GM12878 (cell line): ENCODE measurements around the gene LIMK1. TPM values are rescaled to one million over a fixed set of nuclear protein-coding genes. Genes with fewer than 3 reads are reported as not detected.

Source experiments
- ATAC-seq: fragments of 200-7000 bp; cut with Tn5 transposase; 3 replicates; pipeline ENCODE4 v1.9.1; 2020; ENCODE audit warnings: mild to moderate bottlenecking, moderate library complexity
- BruUV-seq: library from RNA; stranded (reverse); fragments of 400-500 nt; replicated peaks from 2 replicates; lab custom pipeline; 2021; lab: Mats Ljungman, UMichigan
- CTCF ChIA-PET: fragments of 300-600 bp; sonication (Branson Sonifier 250); formaldehyde crosslinking; extraction: SDS; loops from one replicate; lab custom pipeline; 2021; ENCODE audit warnings: inconsistent platforms; lab: Yijun Ruan, JAX
- POLR2A ChIA-PET: fragments of 350-600 bp; formaldehyde crosslinking; extraction: SDS; loops from one replicate; lab custom pipeline; 2021; ENCODE audit warnings: inconsistent platforms; lab: Charles Lee
- RAD21 ChIA-PET: fragments of 300-600 bp; sonication (Branson Sonifier 250); formaldehyde crosslinking; loops from one replicate; lab custom pipeline; 2023; ENCODE audit warnings: antibody characterized with exemption; ENCODE audit not compliant: unreplicated experiment; lab: Charles Lee
- SMC1A ChIA-PET: fragments of 300-600 bp; sonication (Branson Sonifier 250); formaldehyde crosslinking; loops from one replicate; lab custom pipeline; 2023; ENCODE audit not compliant: unreplicated experiment, uncharacterized antibody; lab: Charles Lee
- DNase-seq: peaks from one replicate; pipeline ENCODE4 v3.0.0-alpha.2; 2011; ENCODE audit warnings: low read depth, low spot score
- FAIRE-seq: peaks from 3 replicates; lab custom pipeline; 2011; peaks lifted over from hg19 to GRCh38; lab: Jason Lieb, UNC
- H2AFZ ChIP-seq: 2 replicates; pipeline ENCODE4 v1.6.0; 2011; ENCODE audit warnings: low read depth, low read length, control low read depth; ENCODE audit not compliant: control insufficient read depth
- H3K27ac ChIP-seq: 2 replicates; pipeline ENCODE4 v1.5.1; 2011; ENCODE audit warnings: control low read depth; ENCODE audit not compliant: control insufficient read depth, insufficient read depth
- H3K27me3 ChIP-seq, 2 experiments: replicated peaks in 1 of 2; 2 replicates each; pipeline versions ENCODE4 v1.6.0 to v1.6.1; 2011; ENCODE audit warnings: low read length in 1 of 2; ENCODE audit not compliant: control insufficient read depth in 2 of 2, insufficient read depth in 2 of 2
- H3K36me3 ChIP-seq, 2 experiments: 2 replicates each; pipeline ENCODE4 v1.5.1; 2011; ENCODE audit warnings: low read length in 1 of 2; ENCODE audit not compliant: control insufficient read depth in 2 of 2, insufficient read depth in 2 of 2
- H3K4me1 ChIP-seq: 2 replicates; pipeline ENCODE4 v1.6.1; 2011; ENCODE audit warnings: mild to moderate bottlenecking, low read length, moderate library complexity, mixed read lengths; ENCODE audit not compliant: control insufficient read depth, insufficient read depth
- H3K4me2 ChIP-seq: 2 replicates; pipeline ENCODE4 v1.6.0; 2011; ENCODE audit warnings: control low read depth; ENCODE audit not compliant: control insufficient read depth, insufficient read depth
- H3K4me3 ChIP-seq: fragments of 200-600 bp; sonication (generic); 2 replicates; pipeline ENCODE4 v1.5.1; 2016
- H3K79me2 ChIP-seq: 2 replicates; pipeline ENCODE4 v1.6.0; 2011; ENCODE audit warnings: low read length; ENCODE audit not compliant: control insufficient read depth, insufficient read depth
- H3K9ac ChIP-seq: 2 replicates; pipeline ENCODE4 v1.8.0; 2011; ENCODE audit warnings: low read length, control low read depth, mixed read lengths; ENCODE audit not compliant: control insufficient read depth, insufficient read depth
- H3K9me3 ChIP-seq: replicated peaks from 3 replicates; pipeline ENCODE4 v1.5.1; 2011; ENCODE audit warnings: mild to moderate bottlenecking, low read length; ENCODE audit not compliant: control insufficient read depth, insufficient read depth
- H4K20me1 ChIP-seq: 2 replicates; pipeline ENCODE4 v1.6.0; 2011; ENCODE audit not compliant: control insufficient read depth, insufficient read depth
- BACH1 ChIP-seq: fragments of 450-650 bp; IDR thresholded peaks from 2 replicates; pipeline ENCODE4 v1.6.1; 2017; ENCODE audit warnings: mild to moderate bottlenecking, borderline replicate concordance
- CREB1 ChIP-seq: IDR thresholded peaks from 2 replicates; pipeline ENCODE4 v1.6.1; 2012; ENCODE audit warnings: low read depth, mild to moderate bottlenecking, inconsistent platforms
- LARP7 ChIP-seq: fragments of 450-650 bp; IDR thresholded peaks from 2 replicates; pipeline ENCODE4 v1.6.1; 2017; ENCODE audit warnings: mild to moderate bottlenecking
- POLR2A ChIP-seq: IDR thresholded peaks from 2 replicates; pipeline ENCODE4 v1.6.1; 2011; ENCODE audit warnings: low read depth, mild to moderate bottlenecking, low read length
- RCOR1 ChIP-seq: conservative IDR thresholded peaks from 2 replicates; pipeline ENCODE4 v1.6.1; 2012; ENCODE audit warnings: low read depth, low read length, improper control_type of control experiment
- SIN3A ChIP-seq: IDR thresholded peaks from 2 replicates; pipeline ENCODE4 v1.6.1; 2012; ENCODE audit warnings: low read depth, low read length, improper control_type of control experiment
- WGBS: methylation state at CpG from one replicate; pipeline ENCODE4 v1.1.6; 2016; ENCODE audit warnings: low lambda C conversion rate; ENCODE audit not compliant: insufficient replicate concordance, insufficient coverage; ENCODE audit errors: missing lambda C conversion rate; 5-methylcytosine and 5-hydroxymethylcytosine counted together
- in situ Hi-C: fragments of 300-500 bp; cut with MboI; formaldehyde crosslinking; loops from 9 replicates; pipeline ENCODE4 v1.14.3; 2018; ENCODE audit warnings: mixed read lengths
- intact Hi-C: fragments of 100-400 bp; cut with micrococcal nuclease; formaldehyde crosslinking; loops from one replicate; pipeline ENCODE4 v1.14.2; 2022; ENCODE audit not compliant: unreplicated experiment
- polyA plus RNA-seq, 11 experiments: library from polyadenylated mRNA; depleted of rRNA in 4 of 11; unstranded in 6 of 11; stranded (reverse) in 5 of 11; fragments of >200 nt; fragmentation: Nextera tagmentation in 4 of 11; fragmentation: Illumina TruSeq in 1 of 11; extraction: Ambion mirVana in 4 of 11; extraction: Trizol in 1 of 11; gene quantifications; 1 replicate in 1 of 11; 2 replicates in 10 of 11; pipeline versions ENCODE4 v1.2.1 to v1.2.3, GENCODE V29; 2011 to 2016; ENCODE audit warnings: inconsistent platforms in 2 of 11, missing spikeins in 2 of 11, low read depth in 1 of 11
- total RNA-seq, 4 experiments: library from RNA; depleted of rRNA in 3 of 4; stranded (reverse); fragments of >200 nt in 3 of 4; fragmentation: Illumina TruSeq in 1 of 4; extraction: Trizol in 1 of 4; gene quantifications; 2 replicates each; pipeline versions ENCODE4 v1.2.1 to v1.2.3, GENCODE V29; 2013 to 2021
- TF ChIP-seq, protein P1 (sequence below): fragments of 450-650 bp; IDR thresholded peaks from 2 replicates; pipeline ENCODE4 v1.6.1; 2017; ENCODE audit warnings: mild to moderate bottlenecking

LIMK1 gene
- total and polyA plus RNA-seq, 10 of the 15 experiments (the other 5 are each of a cell fraction or from before 2014, with no cell fraction given): 0.71 to 59.4 (median 28.8) TPM

DNA sequence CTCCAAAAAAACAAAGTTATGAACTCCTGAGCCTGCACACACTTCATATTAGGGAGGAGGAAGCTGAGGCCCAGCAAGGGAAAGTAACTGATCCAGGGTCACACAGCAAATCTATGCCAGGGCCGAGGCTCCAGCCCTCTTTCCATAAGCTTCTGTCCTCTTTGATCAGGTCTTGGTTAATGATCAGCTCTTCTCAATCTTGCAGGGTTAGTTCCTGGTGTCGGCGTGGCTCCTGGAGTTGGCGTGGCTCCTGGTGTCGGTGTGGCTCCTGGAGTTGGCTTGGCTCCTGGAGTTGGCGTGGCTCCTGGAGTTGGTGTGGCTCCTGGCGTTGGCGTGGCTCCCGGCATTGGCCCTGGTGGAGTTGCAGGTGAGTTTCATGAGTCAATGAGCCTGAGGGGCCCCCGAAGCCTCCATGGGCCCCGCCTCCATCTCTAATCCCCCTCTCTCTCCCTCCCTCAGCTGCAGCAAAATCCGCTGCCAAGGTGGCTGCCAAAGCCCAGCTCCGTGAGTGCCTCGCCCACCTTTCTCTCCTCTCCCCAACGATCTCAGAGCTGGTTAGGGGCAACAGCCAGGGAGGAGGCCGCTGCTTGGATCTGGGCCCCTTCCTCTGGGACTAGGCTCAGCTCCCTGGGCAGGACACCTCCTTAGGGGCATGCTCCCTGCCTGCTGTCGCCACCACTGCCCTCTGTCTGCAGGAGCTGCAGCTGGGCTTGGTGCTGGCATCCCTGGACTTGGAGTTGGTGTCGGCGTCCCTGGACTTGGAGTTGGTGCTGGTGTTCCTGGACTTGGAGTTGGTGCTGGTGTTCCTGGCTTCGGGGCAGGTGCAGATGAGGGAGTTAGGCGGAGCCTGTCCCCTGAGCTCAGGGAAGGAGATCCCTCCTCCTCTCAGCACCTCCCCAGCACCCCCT is 23.7 kb upstream of the LIMK1 start:
- RAD21 ChIA-PET: no interaction called here
- no peak for TF ChIP-seq BACH1
- TF ChIP-seq CREB1: no peak
- TF ChIP-seq, protein P1, sequence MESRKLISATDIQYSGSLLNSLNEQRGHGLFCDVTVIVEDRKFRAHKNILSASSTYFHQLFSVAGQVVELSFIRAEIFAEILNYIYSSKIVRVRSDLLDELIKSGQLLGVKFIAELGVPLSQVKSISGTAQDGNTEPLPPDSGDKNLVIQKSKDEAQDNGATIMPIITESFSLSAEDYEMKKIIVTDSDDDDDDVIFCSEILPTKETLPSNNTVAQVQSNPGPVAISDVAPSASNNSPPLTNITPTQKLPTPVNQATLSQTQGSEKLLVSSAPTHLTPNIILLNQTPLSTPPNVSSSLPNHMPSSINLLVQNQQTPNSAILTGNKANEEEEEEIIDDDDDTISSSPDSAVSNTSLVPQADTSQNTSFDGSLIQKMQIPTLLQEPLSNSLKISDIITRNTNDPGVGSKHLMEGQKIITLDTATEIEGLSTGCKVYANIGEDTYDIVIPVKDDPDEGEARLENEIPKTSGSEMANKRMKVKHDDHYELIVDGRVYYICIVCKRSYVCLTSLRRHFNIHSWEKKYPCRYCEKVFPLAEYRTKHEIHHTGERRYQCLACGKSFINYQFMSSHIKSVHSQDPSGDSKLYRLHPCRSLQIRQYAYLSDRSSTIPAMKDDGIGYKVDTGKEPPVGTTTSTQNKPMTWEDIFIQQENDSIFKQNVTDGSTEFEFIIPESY: no peak
- no peak for TF ChIP-seq LARP7
- TF ChIP-seq RCOR1: no peak
- no peak for TF ChIP-seq POLR2A
- TF ChIP-seq SIN3A: no peak
- 39% methylated on average over 21 of the region's 21 CpGs for WGBS
- SMC1A ChIA-PET: no interaction called here
- H3K27ac ChIP-seq: no peak overlapping the region
- FAIRE-seq: no peak
- CTCF ChIA-PET: interaction anchor here (0.6 to 2.2 kb wide), 4 partner anchors 8 to 123 kb away, joined by 4 read pairs; no protein-coding TSS in a partner anchor
- BruUV-seq: no TSS peak
- H3K9me3 ChIP-seq: no peaks in the 10 kb centered on the region
- intact Hi-C loops: loop anchor here (10.0 kb wide), 1 partner anchor 65 kb away; no protein-coding TSS in a partner anchor
- H3K36me3 ChIP-seq: no peaks in the 10 kb centered on the region
- H2AFZ ChIP-seq: no peak overlapping the region
- H3K4me1 ChIP-seq: no peaks in the 10 kb centered on the region
- ATAC-seq: no peak
- no peaks in the 10 kb centered on the region for H3K79me2 ChIP-seq
- no peak overlapping the region for H3K9ac ChIP-seq
- POLR2A ChIA-PET: interaction anchor here (0.5 to 0.8 kb wide), 2 partner anchors 32 to 111 kb away, joined by 3 read pairs; no protein-coding TSS in a partner anchor
- H3K4me3 ChIP-seq: no peak overlapping the region
- no peak for DNase-seq
- no peak overlapping the region for H3K4me2 ChIP-seq
- H3K27me3 ChIP-seq: peaks cover 0 to 1% of the 10 kb centered on the region in 2 experiments; a peak in 1 of 4 replicates
- no peaks in the 10 kb centered on the region for H4K20me1 ChIP-seq
- in situ Hi-C loops: loop anchor here (5.0 kb wide), 1 partner anchor 342 kb away; no protein-coding TSS in a partner anchor
